CD4-positive, alpha-beta T cell treated with Interleukin-17A for 4 hours (primary cell): Measurements from ENCODE around the gene BPIFB2.

Experiments
- DNase-seq: peaks from one replicate; pipeline ENCODE4 v3.0.0-alpha.2; 2020; ENCODE audit warnings: mixed read lengths

Gene BPIFB2

GRCh38 chr20:33022694-33023438, 15.4 kb downstream of the BPIFB2 start:
- no peak for DNase-seq

- no peak for DNase-seq
Observed at GRCh38 chr20:33023439-33024242, 16.1 kb downstream of the BPIFB2 start.

- DNase-seq = no peak
Observed at GRCh38 chr20:33024243-33024560, 16.7 kb downstream of the BPIFB2 start.

DNA sequence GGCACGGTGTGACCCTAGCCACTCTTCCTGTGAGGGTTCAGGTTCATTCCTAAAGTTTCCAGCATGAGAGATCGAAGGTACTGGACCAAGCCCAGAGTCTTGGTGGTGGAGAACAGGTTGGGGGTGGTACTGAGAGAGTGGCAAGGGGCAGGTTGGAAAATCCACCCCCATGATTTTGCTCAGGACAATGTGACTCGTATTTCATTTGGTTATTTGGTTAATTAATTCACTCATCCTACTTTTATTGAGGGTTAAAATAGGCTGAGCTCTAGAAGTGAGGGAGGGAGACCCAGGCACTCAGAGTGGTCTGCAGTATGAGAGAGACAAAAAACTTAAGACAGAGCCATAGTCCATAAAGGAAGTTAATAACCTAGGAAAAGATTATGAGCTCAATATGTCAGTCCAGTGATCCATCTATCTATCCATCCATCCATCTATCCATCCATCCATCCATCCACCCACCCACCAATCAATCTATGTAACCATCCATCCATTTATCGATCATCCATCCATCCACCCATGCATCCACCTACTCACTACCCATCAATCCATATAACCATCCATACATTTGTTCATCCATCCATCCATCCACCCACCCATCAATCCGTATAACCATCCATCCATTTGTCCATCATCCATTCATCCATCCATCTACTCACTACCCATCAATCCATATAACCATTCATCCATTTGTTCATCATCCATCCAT, 17.3 kb downstream of the BPIFB2 start:
- no peak for DNase-seq

- DNase-seq = no peak
Observed at GRCh38 chr20:33025318-33025876, 17.9 kb downstream of the BPIFB2 start.

- DNase-seq = no peak
Observed at GRCh38 chr20:33026072-33026778, 18.7 kb downstream of the BPIFB2 start.

GRCh38 chr20:33026779-33027759, 19.6 kb downstream of the BPIFB2 start:
- no peak for DNase-seq

DNA sequence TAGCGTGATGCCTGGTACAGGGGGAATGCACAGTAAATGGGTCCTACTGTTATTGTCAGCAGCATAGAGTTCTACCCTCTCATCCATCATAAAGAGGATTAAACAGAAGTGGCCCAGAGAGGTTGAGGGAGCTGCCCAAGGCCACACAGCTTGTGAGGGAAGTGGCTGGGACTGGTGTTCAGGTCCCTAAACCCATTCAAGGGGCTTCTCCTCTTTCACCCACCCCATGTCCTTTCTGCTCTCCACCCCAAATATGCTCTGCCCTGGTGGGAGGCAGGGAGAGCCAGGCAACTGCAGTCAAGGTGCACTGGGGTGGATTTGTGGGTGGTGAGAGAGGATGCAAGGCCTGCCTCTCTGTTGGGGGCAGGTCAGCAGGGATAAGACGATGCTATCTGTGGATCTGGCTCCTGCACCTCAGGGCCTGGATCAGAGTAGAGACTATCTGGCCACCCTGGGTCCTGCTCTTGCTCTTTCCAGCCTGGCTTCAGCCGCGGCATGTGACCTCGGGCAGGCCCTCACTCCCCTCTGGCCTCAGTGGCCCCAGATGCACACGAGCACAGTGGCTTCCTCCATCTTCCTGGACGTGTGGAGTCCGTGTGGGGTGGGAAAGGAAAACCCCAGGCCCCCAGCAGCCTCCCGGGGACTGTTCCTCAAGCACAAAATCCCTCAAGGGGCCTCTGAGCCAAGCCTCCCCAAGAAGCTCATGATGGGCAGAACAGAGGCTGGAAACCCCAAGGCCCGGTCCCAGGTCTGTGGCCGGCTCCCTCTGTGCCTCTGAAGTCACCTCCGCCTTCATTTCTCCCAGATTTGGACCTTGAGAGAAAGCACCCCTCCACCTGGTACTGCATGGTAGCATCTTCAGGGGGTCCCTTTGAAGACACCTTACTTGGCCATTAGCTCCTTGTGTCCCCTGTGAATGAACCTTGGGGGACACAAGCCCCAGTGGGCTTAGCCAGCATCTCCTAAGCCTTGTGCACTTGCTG, 20.6 kb downstream of the BPIFB2 start:
- no peak for DNase-seq

DNA sequence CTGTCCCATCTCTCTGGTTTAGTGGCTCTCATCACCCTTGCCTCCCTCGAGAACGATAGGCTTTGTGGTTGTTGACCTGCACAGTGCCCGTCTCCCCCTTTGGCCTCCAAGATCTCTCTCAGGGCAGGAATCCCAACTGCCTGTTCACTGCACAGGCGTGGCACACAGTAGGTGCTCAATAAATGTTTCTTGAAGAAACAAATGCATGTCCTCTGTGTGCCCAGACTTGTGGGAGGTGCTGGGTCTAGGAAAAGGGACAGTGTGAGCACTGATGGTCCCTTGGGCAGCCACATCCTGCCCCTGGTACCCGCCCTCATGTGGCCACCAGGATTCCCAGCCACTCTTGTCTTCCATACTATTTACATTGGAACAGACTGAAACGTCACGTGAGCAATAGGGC, 21.4 kb downstream of the BPIFB2 start:
- no peak for DNase-seq

DNA sequence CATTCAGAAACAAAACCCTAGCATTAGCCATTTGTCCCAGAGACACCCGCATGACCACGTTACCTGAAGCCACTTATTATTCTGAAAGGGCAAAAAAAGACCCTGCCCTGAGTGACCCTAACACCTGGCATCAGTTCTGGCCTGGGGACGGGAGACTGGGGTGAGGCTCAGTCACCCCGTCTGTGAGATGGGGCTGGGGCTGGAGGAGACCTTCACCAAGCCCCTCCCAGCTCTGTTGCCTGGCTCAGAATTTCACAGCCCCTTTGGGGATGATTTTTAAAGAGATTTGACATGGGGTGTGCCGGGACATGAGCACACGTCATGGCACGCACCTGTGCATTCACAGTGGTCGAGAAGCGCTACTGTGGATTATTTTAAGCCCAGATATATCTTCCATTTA, 22.6 kb downstream of the BPIFB2 start:
- DNase-seq = no peak

DNA sequence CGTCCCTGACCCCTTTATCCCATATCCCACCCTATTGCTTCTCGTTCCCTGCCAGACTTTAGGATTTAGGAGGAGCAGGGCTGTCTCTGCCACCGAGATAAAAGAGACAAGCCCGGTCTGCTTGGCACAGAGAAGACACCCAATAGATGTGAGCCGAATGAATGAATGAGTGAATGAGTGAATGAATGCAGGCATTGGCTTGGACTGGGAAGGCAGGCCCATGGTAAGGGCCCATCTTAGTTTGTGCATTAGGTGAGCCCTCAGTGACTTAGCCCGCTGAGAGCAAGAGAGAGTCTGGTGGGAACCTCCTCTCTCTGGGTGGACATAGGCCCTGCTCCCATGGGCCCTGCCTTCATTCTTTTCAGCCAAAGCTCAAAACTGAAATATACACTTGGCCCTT, 23.1 kb downstream of the BPIFB2 start:
- no peak for DNase-seq

- DNase-seq = no peak
Observed at GRCh38 chr20:33031531-33031930, 24.0 kb downstream of the BPIFB2 start, which contains the start of gene BPIFB6. Gene BPIFB6, plus strand, starts transcription at chr20:33031648. Its CDS starts 0 bp downstream, at chr20:33031648.

DNA sequence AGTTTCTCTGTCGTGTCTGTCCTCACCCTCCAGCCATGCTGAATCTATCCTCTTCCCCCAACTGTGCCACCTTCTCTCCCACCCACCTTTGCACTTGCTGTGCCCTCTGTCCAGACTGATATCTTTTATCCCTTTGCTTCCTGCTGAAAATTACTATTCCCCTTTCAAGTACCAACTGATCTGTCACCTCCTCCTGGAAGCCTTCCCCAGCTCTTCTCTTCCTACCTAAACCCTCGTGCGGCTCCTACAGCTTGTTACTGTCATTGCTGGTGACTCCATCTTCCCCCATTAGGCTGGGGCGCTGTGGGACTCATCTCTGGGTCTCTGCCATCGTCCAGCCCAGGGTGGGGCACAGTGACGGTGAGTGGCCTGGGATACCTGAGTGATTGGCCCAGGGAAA, 25.1 kb downstream of the BPIFB2 start:
- no peak for DNase-seq

DNA sequence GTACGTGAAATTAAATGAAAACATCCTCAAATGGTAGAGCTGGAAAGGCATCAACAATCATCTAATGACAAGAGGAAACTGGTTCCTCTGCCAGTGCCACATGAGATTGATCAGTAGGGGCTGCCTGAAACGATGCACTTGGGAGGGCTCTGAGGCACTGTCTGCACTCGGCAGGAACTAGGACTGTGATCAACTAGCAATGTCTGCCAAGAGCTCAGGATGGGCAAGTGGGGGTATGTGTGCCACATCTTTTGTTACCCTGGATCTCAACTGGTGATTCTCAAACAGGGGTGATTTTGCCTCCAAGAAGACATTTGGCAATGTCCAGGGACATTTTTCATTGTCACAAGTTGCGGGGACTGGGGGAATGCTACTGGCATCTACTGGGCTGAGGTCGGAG, 25.9 kb downstream of the BPIFB2 start:
- no peak for DNase-seq

DNA sequence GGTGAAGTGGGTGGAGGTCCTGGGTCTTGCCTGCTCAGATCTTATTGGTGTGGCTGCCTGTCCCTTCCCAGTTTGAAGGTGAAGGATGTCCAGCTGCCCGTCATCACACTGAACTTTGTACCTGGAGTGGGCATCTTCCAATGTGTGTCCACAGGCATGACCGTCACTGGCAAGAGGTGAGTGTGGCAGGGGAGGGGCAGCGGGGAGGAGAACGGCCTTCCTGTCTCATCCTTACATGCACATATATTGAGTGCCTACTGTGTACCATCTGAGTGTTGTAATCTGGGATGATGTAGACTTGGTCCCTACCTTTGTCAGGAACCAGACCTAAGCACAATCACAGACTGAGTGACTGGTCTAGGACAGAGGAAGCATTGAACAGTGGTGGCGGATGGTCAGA, 26.6 kb downstream of the BPIFB2 start:
- no peak for DNase-seq

DNA sequence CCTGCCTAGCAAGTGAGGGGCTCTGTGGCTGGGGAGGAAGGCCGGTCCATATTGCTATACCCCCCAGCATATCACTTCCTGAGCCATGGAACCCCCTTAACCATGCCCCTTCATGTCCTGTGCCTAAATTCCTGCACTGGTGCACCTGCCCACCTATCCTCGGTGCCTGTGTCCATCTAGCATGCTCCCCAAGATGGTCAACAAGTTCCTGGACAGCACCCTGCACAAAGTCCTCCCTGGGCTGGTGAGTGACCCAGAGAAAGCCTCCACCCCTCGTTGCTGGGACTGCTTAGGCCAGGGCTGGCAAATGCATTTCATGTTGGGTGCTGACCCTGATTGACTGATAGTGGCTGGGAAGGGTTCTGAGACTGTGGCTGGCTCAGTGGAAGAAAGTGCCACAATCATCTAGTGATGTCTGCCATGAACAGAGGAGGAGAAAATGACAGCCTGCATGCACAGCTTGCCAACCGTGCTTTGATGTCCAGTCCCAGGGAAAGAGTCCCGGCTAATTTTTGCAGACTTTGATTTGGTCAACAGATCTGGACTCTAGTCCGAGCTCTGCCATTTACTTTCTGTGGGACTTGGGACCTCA, 27.5 kb downstream of the BPIFB2 start:
- DNase-seq = no peak

DNA sequence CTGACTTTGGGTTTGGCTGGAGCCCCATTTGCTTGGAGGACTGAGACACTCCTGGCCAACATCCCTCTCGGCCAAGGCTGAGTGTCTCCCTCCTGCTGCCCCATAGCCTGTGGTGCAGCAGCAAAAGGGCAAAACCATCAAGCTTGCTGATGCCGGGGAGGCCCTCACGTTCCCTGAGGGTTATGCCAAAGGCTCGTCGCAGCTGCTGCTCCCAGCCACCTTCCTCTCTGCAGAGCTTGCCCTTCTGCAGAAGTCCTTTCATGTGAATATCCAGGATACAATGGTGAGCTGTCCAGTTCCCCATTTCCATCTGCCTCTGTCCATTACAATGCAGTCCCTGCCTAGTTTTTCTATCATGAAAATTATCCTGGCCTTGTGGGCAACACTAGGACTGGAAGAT, 30.0 kb downstream of the BPIFB2 start:
- DNase-seq = no peak

DNA sequence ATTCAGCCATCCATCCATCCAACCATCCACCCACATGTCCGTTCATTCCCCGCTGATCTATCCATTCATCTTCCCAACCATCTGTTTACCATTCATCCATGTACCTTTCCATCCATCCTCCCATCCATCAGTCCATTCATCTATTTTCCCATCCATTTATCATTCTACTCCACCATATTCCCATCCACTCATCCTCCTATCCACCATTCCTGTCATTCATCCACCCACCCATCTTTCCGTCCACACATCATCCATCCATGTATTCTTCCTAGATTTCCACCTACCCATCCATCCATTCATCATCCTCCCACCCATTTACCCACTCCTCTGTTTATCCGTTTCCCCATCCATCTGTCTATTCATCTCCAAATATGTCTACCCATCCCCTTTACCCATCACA, 30.7 kb downstream of the BPIFB2 start:
- DNase-seq = no peak

DNA sequence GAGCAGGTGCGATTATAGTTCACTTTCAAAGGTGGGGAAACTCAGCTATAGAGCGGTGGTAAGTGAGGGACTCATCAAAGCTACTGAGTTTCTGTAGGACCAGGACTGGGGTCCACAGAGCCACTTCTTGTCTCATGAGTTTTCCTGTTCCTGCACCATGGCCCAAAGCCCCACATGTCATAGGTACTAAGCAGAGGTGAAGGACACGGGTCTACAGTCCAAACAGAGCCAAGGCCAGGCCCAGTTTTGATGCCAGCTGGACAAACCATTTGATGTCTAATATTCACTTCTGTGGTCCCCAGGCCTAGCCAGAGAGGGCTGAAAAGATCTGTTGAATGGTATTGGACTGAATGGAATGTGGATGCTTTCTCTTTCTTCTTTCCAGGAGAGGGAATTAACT, 34.9 kb downstream of the BPIFB2 start:
- no peak for DNase-seq
